GM18498 (cell line): ENCODE results near the gene SRGAP3.

Experiments
- ATAC-seq: cut with Tn5 transposase; IDR thresholded peaks from one replicate; pipeline ENCODE4 v1.9.1; 2021; ENCODE audit warnings: mild to moderate bottlenecking, moderate library complexity; ENCODE audit not compliant: unreplicated experiment

SRGAP3 gene

GRCh38 chr3:9067352-9067975 is 182.0 kb downstream of the SRGAP3 start:
- peak; percentile 57 for ATAC-seq

DNA sequence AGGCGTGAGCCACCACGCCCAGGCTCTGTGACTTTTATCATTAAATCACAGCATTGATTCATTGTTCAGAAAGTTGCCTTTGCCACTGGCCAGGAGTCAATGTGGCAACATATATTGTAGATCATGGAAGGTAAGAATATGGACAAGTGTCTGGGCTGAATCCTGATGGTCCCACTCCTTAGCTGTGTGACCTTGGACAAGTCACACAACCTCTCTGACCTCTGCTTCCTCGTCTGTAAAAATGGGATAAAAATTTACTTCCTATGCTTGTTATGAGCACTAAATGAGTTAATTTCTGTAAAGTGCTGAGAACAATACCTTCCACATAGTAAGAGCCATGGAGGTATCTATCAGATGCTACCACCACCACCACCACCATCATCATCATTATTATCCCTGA is 182.7 kb downstream of the SRGAP3 start:
- no peak for ATAC-seq

- no peak for ATAC-seq
Observed at GRCh38 chr3:9066141-9066540, 183.3 kb downstream of the SRGAP3 start.

- no peak for ATAC-seq
Observed at GRCh38 chr3:9064850-9065249, 184.6 kb downstream of the SRGAP3 start.

- no peak for ATAC-seq
Observed at GRCh38 chr3:9064251-9064650, 185.2 kb downstream of the SRGAP3 start.

DNA sequence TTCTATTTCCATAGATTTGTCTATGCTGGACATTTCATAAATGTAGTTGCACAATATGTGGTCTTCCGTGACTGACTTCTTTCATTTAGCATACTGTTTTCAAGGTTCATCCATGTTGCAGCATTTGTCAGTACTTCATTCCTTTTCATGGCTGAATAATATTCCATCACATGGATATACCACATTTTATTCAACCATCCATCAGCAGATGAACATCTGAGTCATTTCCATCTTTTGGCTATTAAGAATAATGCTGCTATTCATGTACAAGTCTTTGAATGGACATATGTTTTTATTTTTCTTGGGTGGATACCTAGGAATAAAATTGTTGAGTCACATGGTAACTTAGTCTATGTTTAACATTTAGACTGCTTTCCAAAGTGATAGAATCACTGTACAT is 186.9 kb downstream of the SRGAP3 start:
- ATAC-seq: no peak

DNA sequence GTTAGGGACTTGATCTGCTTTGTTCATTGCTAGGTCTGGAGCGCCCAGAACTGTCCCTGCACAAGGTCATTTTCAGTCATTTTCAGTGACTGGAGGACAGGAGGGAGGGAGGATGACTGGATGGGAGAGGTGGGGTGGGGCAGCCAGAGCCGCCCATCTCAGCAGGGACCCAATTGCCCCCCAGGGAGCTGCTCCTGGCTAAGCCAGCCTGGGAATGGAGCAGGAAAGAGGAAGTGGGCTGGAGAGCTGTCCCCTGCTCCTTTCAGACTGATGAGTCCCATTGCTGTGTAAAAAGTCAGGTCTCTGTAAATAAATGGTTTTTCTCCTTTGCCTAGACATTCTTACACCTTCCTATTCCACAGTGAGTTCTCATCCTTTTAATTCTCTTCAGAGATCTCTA is 187.8 kb downstream of the SRGAP3 start:
- no peak for ATAC-seq

- no peak for ATAC-seq
Observed at GRCh38 chr3:9059489-9060400, 189.7 kb downstream of the SRGAP3 start.

- no peak for ATAC-seq
Observed at GRCh38 chr3:9056581-9056980, 192.9 kb downstream of the SRGAP3 start.

DNA sequence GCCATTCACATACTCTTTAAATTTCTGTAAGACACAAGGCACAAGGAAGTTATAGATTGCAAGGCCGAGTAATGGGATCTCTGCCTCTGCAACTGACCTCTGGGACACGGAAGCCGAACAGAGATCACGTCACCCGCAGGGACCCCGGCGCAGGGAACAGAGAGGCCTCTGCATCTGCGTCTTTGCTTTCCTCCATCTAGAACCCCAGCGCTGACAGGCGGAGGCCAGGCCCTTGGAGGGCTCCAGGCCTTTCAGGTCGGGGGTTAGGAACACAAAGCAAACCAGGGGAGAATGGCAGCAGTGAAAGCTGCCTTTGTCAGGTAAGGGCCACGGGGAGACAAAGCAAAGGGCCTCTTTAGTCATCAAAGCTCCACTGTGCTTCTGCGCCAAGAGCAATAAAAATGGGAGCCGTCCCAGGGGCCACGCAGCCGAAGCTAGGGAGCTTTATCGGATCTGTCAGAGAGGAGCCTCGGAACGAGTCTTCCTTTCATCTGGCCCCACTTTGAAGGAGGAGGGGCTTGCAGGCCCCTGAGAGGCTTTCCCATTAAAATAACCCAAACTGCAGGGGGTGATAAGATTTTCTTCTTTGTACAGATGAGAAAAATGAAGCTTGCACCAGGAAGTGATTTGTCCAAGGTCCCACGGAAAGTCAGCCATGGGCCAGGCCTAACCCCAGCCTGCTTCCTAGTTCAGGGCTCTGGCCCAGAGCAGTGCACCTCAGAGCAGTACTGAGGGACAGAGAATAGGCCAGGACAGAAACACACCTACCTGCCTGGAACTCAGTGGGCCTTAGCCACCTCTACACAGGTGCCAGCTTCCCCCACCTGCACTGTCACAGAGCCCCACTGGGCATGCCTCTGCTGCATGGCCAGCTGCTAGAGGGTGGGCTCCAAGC is 201.7 kb downstream of the SRGAP3 start:
- no peak for ATAC-seq

GRCh38 chr3:9045371-9045770 is 204.1 kb downstream of the SRGAP3 start:
- ATAC-seq: no peak

DNA sequence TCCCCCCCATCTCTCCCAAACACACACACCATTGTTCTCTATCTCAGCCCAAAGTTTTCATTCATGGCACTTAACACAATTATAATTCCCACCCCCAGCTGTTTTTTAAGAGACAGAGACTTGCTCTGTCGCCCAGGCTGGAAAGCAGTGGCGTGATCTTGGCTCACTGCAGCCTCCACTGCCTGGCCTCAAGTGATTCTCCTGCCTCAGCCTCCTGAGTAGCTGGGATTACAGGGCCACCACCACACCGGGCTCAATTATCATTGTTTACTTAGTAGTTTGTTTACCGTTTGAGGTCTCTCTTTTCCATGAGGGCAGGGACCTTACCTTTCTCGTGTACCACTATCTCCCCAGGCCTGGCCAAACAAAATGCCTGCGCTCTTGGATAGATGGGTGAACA is 206.4 kb downstream of the SRGAP3 start:
- ATAC-seq: no peak

DNA sequence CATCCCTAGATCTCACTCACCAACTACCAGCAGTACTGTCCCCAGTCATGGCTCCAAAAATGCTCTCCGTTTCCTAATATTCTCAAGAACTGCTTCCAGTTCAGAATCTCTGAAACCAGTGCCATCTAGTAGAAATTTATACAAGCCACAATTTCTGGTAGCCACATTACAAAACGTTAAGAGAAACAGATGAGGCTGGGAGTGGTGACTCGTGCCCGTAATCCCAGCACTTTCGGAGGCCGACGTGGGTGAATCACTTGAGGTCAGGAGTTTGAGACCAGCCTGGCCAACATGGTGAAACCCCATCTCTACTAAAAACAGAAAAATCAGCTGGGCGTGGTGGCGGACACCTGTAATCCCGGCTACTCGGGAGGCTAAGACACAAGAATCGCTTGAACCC is 207.8 kb downstream of the SRGAP3 start:
- no peak for ATAC-seq

- ATAC-seq: no peak
Observed at GRCh38 chr3:9040996-9041395, 208.4 kb downstream of the SRGAP3 start.

- no peak for ATAC-seq
Observed at GRCh38 chr3:9037144-9037711, 212.2 kb downstream of the SRGAP3 start.

DNA sequence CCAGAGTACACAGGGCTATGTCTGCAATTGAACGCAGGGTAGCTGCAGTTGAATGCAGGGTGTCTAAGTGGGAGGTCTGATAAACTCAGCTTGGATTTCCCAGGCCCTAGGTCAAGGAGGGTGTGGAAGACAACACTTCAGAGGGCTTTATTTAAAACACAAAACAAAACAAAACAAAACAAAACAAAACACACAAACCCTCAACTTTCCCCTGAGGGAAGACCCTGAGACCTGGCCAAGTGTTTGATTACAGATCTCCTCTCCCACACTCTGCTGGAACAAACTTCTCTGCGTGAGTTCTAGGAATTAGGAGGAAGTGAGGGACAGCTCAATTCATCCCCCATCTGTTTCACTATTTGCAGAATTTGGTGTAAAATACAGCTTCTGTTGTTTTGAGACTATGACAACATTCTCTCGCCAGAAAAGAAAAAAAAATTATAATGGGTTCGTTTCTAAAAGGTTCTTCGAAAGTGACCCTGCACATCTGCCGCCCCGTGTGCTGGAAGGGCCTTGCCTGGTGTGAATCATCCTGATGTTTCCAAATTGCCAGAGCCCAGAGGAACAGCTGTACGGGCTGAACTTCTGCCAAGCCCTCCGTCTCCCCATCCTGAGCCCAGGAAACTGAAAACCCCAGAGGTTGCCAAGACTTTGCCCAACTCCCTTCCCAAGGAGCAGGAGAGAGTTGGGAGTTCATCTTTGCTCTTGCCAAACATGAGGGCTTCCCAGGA is 212.9 kb downstream of the SRGAP3 start:
- no peak for ATAC-seq

DNA sequence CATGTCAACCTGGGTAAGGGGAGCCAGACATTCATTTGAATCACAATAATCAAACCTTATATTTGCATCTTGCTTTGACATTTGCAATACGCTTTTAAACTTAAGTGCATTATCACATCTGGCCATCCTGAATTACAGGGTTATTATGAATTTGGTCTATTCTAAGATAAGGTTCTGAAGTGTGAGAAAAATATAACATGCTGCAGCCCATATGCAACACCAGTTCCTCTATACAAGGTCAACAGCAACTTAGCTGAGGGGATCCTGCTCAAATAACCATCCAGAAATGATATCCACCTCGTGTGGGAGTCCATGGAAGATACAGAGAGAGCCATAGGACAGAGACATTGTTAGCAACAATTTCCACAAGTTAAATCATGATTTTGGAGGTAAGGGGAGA is 213.5 kb downstream of the SRGAP3 start:
- no peak for ATAC-seq

DNA sequence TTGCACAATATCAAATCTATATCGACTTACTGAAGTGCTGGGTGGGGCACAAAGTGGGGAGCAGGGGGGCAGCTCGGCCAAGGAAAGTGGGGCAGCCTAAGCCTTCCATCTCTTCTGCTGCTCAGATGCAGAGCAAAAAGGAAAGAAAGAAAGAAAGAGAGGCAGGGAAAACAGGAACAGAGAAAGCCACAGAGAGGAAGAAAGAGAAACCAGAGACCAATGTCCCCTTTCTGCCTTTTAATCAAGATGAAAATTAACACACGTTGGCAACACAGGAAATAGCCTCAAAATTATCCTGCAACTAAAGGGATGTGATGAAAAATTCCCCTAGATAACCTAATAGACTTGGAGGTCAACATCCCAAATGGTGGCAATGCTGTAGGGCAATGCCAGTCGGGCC is 214.0 kb downstream of the SRGAP3 start:
- no peak for ATAC-seq

DNA sequence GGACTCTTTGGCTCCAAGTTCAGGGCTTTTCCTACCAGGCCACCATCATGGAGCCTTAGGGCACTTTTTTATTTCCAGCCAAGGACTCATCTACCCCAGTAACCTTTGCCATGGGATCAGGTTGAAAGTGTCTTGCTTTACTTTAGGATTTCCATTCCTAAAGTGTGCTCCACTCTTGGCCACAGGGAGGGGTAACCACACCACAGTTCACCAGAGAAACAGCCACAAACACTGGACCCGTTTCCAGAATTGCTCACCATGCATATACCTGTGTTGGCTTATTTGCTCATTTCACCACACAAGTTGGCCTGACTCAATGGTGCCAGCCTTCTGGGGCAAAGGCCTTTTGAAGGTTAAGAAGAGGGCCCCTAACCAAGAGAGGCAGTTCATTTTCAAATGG is 215.6 kb downstream of the SRGAP3 start:
- ATAC-seq: no peak

DNA sequence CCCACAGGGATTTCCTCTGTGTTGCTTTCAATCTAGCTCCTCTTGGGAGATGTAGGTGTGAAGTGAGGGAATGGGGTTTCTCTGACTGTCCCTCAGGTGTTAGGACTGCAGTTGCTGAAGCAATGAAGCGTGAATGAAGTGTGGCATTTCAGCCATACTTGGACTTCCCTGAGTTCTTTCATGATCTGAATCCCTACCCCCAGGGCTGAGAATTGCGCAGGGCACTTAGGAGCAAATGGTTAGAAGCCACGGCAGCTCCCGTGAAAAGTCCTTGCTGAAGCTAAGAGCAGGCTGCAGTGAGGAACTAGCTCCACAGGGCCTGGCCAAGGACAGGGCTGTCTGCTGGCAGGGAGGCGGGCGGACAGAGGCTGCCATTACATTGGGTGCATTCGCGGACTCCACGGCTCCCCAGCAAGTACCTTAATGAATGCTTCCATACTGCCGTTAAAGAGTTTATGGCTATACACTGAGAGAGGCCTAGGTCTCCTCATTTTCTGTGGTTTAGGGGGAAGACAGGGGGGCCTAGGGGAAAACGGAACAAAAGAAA is 217.1 kb downstream of the SRGAP3 start:
- ATAC-seq: no peak
